NCI-H2171 (cell line): ENCODE data around the gene FAM222B.

ENCODE experiments used
- DNase-seq: peaks from one replicate; lab custom pipeline; 2025; lab: John Stamatoyannopoulos, UW

Gene FAM222B

DNA sequence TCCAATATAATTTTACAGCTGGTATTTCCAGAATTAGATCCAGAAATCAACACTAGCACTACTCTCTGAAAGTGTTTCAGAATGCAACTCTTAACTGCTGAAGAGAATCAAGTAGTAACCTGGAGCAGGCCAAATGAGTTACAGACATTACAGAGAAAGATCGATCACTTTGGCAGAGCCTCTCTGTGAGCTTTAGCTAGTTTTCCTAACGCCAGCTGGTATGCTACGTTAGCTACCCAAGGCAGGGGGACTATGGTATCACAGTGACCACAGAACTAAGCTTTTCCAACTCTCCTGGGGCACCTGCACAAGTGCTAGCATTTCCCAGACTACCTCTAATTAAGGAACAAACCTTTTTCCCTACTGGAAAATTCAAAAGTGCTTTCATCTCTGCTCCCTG is 68.4 kb downstream of the FAM222B start:
- DNase-seq = no peak

DNA sequence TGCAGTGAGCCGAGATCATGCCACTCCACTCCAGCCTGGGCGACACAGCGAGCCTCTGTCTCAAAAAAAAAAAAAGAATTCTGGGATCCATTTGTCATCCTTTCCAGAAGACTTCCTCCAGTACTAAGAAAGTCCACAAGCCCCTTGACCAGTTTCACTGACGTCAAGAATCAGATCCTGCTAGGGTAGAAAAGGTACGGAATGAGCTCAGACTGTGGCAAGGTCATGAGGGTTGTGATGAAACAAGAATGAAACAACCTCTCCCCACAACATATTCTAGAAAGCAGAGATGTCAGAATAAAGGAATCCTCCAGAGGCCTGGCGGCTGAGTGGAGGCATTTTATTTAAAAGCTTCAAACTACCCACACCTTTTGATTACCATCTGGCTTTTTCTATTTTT is 68.9 kb downstream of the FAM222B start:
- no peak for DNase-seq

- DNase-seq = no peak
These were observed 77.6 kb downstream of the FAM222B start for GRCh38 chr17:28765038-28765437.

- DNase-seq = peak; percentile 53
These were observed 78.8 kb downstream of the FAM222B start for GRCh38 chr17:28763804-28764266.

DNA sequence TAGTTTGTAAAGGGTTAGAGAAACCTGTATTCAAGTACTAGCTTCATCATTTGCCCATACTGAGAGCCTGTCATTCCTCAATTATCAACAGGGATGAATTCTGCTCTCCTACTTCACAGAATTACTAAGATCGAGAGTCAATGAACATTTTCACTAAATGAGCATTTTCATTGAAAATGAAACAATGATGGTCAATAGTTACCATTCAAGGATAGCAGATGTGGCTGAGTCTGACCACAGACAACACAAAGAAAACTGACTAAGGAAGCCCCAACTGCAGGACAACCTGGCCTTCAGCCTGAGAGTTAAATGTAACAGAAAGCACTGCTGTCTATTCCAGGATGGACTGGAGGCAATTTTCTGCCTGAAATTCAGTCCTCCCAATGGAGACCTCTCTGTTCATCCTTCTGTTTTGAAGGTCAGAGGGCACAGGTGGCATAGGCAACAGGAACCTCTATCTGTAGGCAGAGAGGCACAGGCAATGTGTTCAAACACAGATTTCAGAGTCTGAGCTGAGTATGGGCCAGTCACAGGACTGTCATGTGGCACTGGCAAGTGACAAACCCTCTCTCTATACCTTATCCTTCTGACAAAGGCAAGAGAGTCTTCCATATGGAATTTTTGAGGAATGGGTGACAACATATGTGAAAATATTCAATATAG is 79.3 kb downstream of the FAM222B start:
- DNase-seq = no peak

GRCh38 chr17:28760601-28761562 is 81.7 kb downstream of the FAM222B start:
- no peak for DNase-seq

- DNase-seq = no peak
These were observed 83.2 kb downstream of the FAM222B start for GRCh38 chr17:28759256-28759865.

DNA sequence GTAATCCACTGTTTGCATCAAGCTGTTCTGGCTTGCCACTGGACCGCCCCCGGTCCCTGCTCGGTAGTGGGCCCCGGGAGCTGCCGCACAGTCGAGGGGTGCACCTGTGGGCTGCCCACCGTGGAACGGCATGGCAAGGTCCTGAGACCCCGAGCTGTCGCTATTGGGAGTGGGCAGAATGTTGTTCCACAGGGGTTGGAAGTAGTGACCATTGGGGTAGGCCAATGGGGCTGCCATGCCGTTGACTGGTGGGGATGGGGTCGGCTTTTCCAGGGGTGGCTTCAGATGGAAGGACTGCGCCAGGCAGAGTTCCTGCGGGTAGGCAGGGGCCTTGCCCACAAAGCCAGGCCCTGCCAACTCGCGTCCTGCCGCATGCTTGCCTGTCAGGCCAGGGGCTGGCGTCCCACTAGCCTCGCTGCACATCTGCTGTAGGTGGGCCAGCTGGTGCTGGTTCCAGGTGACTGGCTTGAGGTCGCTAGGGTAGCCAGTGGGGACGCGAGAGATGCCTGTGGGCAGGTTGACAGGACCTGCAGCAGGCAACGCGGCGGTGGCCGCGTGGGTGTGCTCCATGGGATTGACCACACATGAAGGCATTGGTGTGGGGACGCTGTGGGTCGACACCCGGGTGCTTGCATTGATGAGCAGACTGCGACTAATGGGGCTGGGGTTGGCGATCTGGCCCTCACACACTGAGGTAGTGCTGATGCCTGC is 84.0 kb downstream of the FAM222B start:
- DNase-seq = no peak

DNA sequence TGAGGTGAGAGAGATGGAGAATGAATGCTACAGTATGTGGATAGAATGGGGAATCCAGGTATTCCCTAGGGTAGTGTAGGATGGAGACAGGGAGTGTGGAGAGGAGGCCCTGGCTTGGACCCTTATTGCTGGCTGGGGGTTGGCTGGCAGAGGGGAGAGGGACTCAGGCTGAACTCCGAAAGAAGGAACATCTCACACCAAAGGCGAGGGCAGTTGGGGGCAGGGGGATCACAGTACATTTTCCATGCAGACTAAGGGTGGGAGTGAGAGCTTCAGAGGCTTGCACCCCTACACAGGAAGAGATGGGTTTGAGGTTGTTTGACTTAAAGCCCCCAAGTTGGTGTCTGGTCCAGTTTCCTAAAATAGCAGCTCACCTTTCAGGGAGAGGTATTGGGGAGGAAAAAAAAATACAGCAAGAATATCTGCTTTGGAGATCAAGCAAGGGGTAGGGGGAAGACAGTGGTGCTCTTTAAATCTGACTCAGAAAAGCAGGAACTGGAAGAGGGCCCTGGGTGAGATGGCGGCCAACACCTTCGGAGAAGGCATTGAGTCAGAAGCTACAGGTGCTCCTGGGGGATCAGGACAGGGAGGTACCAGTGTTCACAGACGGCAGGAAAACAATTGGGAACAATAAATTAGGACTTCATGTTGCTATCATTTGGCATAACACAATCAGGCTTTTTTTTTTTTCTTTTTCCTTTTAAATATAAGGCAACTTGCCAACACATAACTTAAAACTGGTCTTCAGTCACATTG is 86.4 kb downstream of the FAM222B start:
- no peak for DNase-seq

DNA sequence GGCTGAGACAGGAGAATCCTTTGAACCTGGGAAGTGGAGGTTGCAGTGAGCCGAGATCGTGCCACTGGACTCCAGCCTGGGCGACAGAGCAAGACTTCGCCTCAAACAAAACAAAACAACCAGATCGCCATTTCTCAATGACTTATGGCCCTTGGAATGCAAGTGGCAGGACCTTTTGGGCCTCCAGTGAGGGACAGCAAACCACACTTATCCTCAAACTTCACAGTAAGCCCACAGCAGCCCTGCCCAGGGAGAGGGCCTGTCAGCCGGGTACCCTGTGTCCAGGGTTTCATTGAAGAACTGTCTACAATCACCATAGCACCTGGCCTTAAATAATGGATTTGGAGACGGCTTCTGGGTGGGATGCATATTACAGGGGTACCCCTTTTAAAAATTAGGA is 87.1 kb downstream of the FAM222B start:
- no peak for DNase-seq

DNA sequence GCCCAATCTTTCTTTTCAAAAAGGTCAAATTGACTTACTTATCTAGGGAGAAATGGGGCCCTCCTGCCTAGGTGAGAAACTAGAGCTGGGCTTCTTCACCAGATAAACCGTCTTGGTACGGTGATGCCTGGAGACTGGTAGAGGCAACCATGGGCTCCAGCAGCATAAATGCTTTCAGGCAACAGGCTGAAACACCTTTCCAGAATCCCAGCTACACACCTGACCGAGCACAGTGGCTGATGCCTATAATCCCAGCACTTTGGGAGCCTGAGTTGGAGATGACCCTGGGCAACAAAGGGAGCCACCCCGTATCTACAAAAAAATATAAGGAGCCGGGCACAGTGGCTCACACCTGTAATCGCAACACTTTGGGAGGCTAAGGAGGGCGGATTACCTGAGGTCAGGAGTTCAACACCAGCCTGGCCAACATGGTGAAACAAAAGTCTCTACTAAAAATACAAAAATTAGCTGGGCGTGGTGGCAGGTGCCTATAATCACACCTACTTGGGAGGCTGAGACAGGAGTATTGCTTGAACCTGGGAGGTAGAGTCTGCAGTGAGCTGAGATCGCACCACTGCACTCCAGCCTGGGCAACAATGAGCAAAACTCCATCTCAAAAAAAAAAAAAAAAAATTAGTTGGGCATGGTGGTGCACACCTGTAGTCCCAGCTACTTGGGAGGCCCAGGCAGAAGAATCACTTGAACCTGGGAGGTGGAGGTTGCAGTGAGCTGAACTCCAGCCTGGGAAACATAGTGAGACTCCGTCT is 90.8 kb downstream of the FAM222B start:
- DNase-seq = no peak

GRCh38 chr17:28750178-28751047 is 92.2 kb downstream of the FAM222B start:
- peak; percentile 86 for DNase-seq

DNA sequence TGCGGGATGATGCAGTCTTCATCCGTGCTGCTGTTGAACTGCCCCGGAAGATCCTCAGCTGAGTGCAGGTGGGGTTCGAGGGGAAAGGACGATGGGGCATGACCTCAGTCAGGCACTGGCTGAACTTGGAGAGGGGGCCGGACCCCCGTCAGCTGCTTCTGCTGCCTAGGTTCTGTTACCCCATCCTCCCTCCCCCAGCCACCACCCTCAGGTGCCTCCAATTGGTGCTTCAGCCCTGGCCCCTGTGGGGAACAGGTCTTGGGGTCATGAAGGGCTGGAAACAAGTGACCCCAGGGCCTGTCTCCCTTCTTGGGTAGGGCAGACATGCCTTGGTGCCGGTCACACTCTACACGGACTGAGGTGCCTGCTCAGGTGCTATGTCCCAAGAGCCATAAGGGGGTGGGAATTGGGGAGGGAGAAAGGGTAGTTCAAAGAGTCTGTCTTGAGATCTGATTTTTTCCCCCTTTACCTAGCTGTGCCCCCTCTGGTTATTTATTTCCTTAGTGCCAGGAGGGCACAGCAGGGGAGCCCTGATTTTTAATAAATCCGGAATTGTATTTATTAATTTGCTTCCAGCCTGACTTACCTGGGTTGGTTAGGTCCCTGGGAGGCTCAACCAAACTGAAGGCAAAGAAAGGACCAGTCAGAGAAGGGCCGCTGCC is 92.9 kb downstream of the FAM222B start:
- no peak for DNase-seq

DNA sequence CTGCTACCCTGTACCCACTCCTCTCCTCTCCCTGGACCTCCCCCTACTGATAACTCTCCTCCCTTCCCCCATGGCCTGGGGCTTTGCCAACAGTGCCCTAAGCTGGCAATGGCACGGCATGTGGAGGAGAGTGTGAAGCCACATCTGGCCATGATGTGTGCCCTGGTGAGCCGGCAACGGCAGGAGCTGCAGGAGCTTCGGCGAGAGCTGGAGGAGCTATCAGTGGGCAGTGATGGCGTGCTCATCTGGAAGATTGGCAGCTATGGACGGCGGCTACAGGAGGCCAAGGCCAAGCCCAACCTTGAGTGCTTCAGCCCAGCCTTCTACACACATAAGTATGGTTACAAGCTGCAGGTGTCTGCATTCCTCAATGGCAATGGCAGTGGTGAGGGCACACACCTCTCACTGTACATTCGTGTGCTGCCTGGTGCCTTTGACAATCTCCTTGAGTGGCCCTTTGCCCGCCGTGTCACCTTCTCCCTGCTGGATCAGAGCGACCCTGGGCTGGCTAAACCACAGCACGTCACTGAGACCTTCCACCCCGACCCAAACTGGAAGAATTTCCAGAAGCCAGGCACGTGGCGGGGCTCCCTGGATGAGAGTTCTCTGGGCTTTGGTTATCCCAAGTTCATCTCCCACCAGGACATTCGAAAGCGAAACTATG is 93.6 kb downstream of the FAM222B start:
- DNase-seq = no peak

DNA sequence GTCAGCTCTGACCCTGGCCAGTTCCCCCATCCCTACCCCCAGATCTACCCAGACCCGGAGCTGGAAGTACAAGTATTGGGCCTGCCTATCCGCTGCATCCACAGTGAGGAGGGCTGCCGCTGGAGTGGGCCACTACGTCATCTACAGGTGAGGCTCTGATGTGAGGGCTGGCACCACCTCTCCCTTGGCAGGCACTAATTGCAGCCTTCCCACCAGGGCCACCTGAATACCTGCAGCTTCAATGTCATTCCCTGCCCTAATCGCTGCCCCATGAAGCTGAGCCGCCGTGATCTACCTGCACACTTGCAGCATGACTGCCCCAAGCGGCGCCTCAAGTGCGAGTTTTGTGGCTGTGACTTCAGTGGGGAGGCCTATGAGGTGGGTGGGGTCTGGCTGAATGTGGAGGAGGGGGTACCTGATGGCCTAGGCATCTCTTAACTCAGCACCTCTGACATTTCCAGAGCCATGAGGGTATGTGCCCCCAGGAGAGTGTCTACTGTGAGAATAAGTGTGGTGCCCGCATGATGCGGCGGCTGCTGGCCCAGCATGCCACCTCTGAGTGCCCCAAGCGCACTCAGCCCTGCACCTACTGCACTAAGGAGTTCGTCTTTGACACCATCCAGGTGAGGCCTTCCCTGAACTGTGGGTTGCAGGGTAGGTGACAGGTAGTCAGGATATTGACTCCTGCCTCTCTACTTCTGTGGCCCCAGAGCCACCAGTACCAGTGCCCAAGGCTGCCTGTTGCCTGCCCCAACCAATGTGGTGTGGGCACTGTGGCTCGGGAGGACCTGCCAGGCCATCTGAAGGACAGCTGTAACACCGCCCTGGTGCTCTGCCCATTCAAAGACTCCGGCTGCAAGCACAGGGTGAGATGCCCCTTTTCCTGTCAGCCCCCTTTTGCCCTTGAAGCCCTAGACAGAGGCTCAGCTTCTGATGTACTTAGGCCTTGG is 94.5 kb downstream of the FAM222B start:
- DNase-seq = no peak

GRCh38 chr17:28747051-28747691 is 95.4 kb downstream of the FAM222B start:
- DNase-seq = peak; percentile 45

GRCh38 chr17:28746611-28747050 is 96.0 kb downstream of the FAM222B start:
- peak; percentile 59 for DNase-seq
